Measurements from ENCODE around the gene GUCA1A.
"Not testable (repeated sequence)": the region's sequence is repeated elsewhere in the genome, so short reads cannot be mapped to it uniquely, and the experiment has no call there.

GUCA1A gene

DNA sequence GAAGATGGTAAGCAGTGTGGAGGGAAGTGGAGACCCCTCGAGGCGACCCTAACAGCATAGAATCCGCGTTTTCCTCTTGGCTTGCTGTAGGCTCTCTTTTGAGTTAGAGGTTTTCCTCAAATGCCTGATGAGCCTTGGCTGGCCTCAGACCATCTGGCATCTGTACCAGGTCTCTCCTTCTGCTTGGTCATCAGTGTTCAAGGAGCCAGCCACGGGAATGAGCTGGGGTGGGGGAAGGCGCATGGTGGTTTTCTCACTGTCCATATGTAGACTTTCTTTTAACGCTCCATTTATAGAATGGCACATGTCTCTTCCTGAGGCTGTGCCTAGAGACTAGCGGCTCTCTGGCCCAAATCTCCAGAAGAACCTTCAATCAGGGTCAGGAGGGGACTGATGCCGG, 8.1 kb upstream of the GUCA1A start:
- no peak for DNase-seq (ENCODE audit: low spot score)
- TF ChIP-seq, protein P1, sequence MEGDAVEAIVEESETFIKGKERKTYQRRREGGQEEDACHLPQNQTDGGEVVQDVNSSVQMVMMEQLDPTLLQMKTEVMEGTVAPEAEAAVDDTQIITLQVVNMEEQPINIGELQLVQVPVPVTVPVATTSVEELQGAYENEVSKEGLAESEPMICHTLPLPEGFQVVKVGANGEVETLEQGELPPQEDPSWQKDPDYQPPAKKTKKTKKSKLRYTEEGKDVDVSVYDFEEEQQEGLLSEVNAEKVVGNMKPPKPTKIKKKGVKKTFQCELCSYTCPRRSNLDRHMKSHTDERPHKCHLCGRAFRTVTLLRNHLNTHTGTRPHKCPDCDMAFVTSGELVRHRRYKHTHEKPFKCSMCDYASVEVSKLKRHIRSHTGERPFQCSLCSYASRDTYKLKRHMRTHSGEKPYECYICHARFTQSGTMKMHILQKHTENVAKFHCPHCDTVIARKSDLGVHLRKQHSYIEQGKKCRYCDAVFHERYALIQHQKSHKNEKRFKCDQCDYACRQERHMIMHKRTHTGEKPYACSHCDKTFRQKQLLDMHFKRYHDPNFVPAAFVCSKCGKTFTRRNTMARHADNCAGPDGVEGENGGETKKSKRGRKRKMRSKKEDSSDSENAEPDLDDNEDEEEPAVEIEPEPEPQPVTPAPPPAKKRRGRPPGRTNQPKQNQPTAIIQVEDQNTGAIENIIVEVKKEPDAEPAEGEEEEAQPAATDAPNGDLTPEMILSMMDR (IDR thresholded peaks at IDR 0.05; ENCODE audit: extremely low read depth, missing control alignments) = no peak

DNA sequence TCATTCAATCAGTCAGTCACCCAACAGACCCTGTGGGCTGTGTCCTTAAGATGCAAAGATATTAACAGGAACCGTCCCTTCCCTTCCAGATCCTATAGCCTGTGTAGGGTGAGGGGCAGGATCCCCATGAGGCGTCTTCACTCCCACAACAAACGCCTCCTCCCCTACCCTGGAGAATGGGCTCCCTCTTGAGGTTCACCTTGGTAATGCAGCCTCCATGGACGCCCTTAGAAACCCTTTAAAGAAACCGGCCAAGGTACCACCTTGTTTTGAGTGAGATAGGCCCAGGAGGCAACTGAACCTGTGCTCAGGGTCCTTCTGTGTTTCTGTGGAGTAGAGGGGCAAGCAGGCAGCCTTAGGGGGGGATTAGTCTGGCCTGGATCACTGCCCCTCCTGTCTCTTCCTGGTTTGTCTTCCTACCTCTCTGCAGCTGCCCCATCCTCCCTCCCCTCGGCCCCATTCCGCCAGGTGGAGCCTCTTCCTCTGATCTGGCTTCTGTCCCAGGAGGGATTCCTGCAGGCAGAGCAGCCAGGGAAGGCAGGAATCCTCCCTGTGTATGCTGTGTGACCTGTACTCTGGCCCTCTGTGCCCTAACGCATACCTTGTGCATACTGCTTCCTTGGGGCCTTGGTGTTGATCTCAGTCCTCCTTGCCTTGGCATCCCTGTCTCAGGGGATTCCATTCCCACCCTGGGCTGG, 6.6 kb upstream of the GUCA1A start:
- DNase-seq (ENCODE audit: low spot score) = peak; percentile 87
- TF ChIP-seq, protein P1 (IDR thresholded peaks at IDR 0.05; ENCODE audit: extremely low read depth, missing control alignments) = peak; percentile 77

DNA sequence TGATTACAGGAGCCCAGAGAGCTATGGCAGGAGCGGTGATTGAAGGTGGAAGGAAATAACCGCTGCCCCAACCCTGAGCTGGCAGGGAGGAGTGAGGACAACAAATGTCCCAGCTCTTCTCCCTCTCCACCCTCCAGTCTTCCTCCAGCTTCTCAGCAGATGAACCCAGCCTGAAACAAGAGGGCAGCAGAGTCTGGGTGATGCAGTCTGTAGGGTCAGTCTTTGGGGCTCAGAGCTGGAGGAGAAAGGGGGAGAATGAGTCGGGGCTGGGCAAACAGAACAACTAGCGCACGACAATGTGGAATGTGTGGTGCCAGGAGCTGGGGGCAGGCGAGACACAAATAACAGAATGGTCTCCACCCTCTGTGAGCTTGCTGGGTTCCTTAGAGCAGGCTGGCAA, 4.5 kb upstream of the GUCA1A start:
- DNase-seq (ENCODE audit: low spot score) = no peak
- TF ChIP-seq, protein P1 (IDR thresholded peaks at IDR 0.05; ENCODE audit: extremely low read depth, missing control alignments) = no peak

DNA sequence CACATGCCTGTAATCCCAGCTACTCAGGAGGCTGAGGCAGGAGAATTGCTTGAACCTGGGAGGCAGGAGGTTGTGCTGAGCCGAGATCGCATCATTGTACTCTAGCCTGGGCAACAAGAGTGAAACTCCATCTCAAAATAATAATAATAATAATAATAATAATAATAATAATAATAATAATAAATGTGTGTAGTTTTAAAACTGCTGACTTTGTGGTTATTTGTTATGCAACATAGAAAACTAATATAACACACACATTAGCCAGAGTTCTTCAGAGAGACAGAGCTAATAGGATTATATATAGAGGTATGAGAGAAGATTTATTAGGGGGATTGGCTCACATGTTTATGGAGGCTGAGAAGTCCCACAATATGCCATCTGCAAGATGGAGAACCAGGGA, 3.4 kb upstream of the GUCA1A start:
- not testable (repeated sequence) for DNase-seq (ENCODE audit: low spot score)

DNA sequence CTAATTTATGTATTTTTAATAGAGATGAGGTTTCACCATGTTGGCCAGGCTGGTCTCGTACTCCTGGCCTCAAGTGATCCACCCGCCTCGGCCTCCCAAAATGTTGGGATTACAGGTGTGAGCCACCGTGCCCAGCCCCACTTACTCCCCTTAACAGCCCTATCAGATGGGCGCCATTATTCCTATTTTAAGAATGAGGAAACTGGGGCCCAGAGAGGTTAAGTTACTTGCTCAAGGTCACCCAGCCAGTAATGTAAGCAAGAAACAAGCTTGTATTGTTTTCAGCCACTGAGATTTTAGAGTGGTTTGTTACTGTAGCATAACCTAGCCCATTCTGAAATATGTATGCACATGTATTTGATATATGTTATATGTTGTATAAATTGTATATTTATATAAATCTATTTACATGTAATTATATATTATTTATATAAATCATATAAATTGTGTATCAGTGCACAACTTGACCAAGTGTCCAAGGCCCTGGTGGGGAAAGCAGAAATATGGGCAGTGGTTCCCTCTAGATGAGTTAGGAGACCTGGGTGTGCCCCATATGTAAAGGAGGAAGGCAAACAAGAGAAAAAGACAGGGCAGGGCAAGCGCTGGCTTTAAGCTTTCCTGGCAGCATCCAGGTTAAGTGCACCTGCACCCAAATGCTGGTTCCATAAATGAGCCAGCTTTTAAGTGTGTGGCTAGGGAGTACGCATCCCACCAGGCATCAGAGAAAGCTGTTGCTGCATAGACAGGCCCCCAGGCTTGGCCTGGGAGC, 1.2 kb upstream of the GUCA1A start:
- DNase-seq (ENCODE audit: low spot score) = no peak
- TF ChIP-seq, protein P1 (IDR thresholded peaks at IDR 0.05; ENCODE audit: extremely low read depth, missing control alignments) = no peak

DNA sequence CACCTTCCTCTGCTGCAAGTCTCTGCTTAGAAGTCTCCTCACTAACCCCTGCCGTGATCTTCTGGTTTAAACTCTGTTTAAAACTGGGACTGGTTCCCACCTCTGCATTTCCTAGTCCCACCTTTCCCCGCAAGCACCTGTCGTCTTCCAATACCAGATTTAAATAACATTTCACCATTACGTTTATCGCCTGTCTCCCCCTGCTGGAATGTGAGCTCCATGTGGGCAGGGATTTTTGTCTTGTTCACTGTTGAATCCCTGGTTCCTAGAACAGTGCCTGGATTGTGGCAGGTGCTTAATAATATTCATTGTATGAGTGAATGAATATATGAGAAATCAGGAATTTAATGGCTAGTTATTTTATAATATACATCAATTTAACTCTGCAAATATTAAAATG, 2.7 kb downstream of the GUCA1A start:
- DNase-seq (ENCODE audit: low spot score) = no peak
- TF ChIP-seq, protein P1 (IDR thresholded peaks at IDR 0.05; ENCODE audit: extremely low read depth, missing control alignments) = no peak

DNA sequence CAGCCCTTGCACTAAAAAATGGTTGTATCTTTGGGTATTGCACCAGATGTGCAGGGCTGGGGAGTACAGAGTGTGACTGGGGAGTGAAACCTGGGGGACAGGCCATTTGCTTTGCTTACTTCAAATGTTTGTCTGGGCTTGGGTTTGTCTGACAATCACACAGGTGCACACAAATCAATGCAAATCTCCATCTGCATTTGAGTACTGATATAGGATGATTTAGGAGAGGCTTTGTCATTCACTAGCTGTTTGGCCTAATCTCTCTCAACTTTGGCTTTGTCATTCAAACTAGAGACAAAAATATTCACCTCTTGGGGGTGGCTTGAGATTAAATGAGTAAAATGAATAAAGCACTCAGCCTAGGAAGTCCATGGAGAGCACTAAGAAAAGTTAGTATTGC, 3.8 kb downstream of the GUCA1A start:
- TF ChIP-seq, protein P1 (IDR thresholded peaks at IDR 0.05; ENCODE audit: extremely low read depth, missing control alignments) = no peak
- DNase-seq (ENCODE audit: low spot score) = no peak
